GM18951 (cell line): ENCODE measurements around the gene SBK2.
"Not testable (repeated sequence)": the region's sequence is repeated elsewhere in the genome, so short reads cannot be mapped to it uniquely, and the experiment has no call there.

Experiments
- POLR2A ChIP-seq: IDR thresholded peaks from 4 replicates; pipeline ENCODE4 v1.6.1; 2011; ENCODE audit warnings: mild to moderate bottlenecking; ENCODE audit not compliant: insufficient read length, insufficient read depth; ENCODE audit errors: extremely low read depth
- in situ Hi-C: fragments of 300-500 bp; cut with MboI; formaldehyde crosslinking; loops from one replicate; pipeline ENCODE4 v1.12.0; 2022; ENCODE audit warnings: low sequenced_read_pairs, mixed read lengths, inconsistent platforms; ENCODE audit not compliant: unreplicated experiment

SBK2 gene

GRCh38 chr19:55535965-55536350, 975 bp downstream of the SBK2 start:
- in situ Hi-C loops, result no loop called here
- no peak for TF ChIP-seq POLR2A

DNA sequence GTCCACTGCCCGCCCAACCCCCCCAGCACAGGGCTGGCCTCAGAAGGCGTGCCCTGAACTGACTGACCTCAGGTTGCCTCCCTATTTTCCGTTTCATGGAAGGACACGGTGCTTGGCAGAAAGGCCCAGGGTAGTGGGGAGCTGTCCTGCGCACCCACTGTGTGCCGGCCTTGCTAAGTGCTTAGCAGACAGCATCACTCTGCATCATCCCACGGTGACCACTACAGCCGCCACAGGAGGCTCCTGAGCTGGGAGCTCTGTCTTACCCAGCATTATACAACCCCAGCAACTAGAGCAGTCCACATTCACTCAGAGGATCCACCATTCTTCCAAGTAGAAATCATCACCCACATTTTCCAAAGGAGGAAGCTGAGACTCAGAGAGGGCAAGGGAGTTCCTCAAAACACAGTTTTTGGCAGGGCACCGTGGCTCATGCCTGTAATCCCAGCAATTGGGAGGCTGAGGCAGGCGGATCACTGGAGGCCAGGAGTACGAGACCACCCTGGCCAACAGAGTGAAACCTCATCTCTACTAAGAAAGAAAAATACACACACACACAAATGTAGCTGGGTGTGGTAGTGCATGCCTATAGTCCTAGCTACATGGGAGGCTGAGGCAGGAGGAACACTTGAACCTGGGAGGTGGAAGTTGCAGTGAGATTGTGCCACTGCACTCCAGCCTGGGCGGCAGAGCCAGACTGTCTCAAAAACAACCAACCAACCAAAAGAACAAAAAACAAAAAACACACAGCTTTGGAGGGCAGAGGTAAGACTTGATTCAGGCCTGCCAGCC, 1.6 kb downstream of the SBK2 start:
- TF ChIP-seq POLR2A, result no peak
- in situ Hi-C loops, result no loop called here

GRCh38 chr19:55534280-55534679, 2.7 kb downstream of the SBK2 start:
- in situ Hi-C loops, result not testable (repeated sequence)

DNA sequence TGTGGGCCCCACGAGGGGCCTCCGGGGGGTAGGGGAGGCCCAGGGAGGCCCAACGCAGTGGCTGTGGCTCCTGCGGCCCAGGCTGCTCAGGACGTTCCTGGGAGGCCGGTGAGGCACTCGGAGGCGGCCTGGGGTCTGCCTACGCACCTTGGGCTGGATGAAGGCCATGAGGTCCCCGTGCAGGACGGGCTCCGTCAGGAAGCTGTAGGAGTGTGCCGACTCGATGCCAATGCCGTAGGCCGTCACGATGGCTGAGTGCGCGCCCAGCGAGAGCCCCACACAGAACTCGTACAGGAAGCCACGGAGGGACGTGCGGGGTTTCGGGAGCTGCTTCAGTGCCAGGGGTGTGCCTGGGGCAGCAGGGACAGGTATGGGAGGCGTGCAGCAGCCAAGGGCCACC, 5.9 kb downstream of the SBK2 start:
- in situ Hi-C loops, result no loop called here
- TF ChIP-seq POLR2A, result no peak

GRCh38 chr19:55529636-55530234, 7.2 kb downstream of the SBK2 start:
- TF ChIP-seq POLR2A, result no peak
- in situ Hi-C loops, result no loop called here

GRCh38 chr19:55528030-55528803, 8.7 kb downstream of the SBK2 start:
- no peak for TF ChIP-seq POLR2A
- in situ Hi-C loops, result no loop called here

GRCh38 chr19:55527197-55528029, 9.5 kb downstream of the SBK2 start:
- no peak for TF ChIP-seq POLR2A
- in situ Hi-C loops, result no loop called here

GRCh38 chr19:55526216-55527196, 10.4 kb downstream of the SBK2 start:
- no peak for TF ChIP-seq POLR2A

GRCh38 chr19:55525289-55526101, 11.4 kb downstream of the SBK2 start:
- in situ Hi-C loops, result no loop called here
- TF ChIP-seq POLR2A, result no peak

More at GRCh38 chr19:55526216-55527196, 10.4 kb downstream of the SBK2 start:
- in situ Hi-C loops, result no loop called here

DNA sequence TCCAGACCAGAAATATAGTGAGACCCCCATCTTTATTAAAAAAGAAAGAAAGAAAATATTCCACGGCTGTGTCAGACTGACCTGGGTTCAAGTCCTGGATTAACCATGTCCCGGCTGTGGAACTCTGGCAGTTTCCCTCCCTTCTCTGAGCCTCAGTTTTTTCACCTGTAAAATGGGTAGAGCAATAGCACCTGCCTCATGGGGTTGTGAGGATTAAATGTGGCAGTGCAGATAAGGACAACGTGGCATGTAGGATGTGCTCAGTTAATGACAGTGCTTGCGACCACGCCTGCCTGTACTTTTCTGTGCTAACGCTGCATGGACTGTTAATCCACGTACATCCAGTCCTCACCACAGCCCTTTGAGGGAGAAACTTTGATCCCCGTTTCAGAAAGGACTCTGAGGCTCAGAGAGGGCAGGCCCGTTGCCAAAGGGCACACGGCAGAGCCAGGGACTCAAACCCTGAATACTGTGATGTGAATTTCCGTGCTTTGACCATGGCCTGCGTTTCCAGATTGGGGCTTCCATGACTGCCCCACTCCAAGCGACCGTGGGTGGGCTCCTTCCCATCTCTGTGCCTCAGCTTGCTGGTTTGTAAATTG, 16.1 kb downstream of the SBK2 start:
- TF ChIP-seq POLR2A, result no peak
- in situ Hi-C loops, result no loop called here
